AG08396 (cell line): Measurements from ENCODE around the gene TBC1D22A.

ENCODE experiments used
- DNase-seq: peaks from one replicate; pipeline ENCODE4 v3.0.0; 2012; ENCODE audit warnings: low spot score, mixed read lengths

The TBC1D22A gene

GRCh38 chr22:46995501-46996360 lies 233.3 kb downstream of the TBC1D22A start:
- DNase-seq: no peak

- DNase-seq: no peak
Observed at GRCh38 chr22:46996595-46997310, 234.3 kb downstream of the TBC1D22A start.

GRCh38 chr22:46997311-46997970 lies 235.0 kb downstream of the TBC1D22A start:
- DNase-seq: no peak

- no peak for DNase-seq
Observed at GRCh38 chr22:46998331-46998730, 235.9 kb downstream of the TBC1D22A start.

GRCh38 chr22:47000256-47000655 lies 237.8 kb downstream of the TBC1D22A start:
- DNase-seq: no peak

GRCh38 chr22:47000888-47001287 lies 238.4 kb downstream of the TBC1D22A start:
- no peak for DNase-seq

GRCh38 chr22:47001288-47001687 lies 238.8 kb downstream of the TBC1D22A start:
- no peak for DNase-seq

- DNase-seq: no peak
Observed at GRCh38 chr22:47002692-47003091, 240.2 kb downstream of the TBC1D22A start.

GRCh38 chr22:47005506-47006408 lies 243.3 kb downstream of the TBC1D22A start:
- no peak for DNase-seq

GRCh38 chr22:47006433-47006832 lies 244.0 kb downstream of the TBC1D22A start:
- DNase-seq: no peak

GRCh38 chr22:47006869-47007268 lies 244.4 kb downstream of the TBC1D22A start:
- DNase-seq: no peak

GRCh38 chr22:47007496-47007895 lies 245.0 kb downstream of the TBC1D22A start:
- no peak for DNase-seq

GRCh38 chr22:47008208-47008885 lies 245.9 kb downstream of the TBC1D22A start:
- DNase-seq: no peak

GRCh38 chr22:47009304-47010101 lies 247.1 kb downstream of the TBC1D22A start:
- DNase-seq: no peak

GRCh38 chr22:47010211-47010610 lies 247.8 kb downstream of the TBC1D22A start:
- no peak for DNase-seq

GRCh38 chr22:47011131-47011858 lies 248.8 kb downstream of the TBC1D22A start:
- DNase-seq: no peak

- no peak for DNase-seq
Observed at GRCh38 chr22:47011859-47012258, 249.4 kb downstream of the TBC1D22A start.

- DNase-seq: peak; percentile 29
Observed at GRCh38 chr22:47012589-47013370, 250.3 kb downstream of the TBC1D22A start.
